HepG2 (cell line): ENCODE results near the gene SREBF1. TPM values are rescaled to one million over a fixed set of nuclear protein-coding genes. Genes with fewer than 3 reads are reported as not detected.

ENCODE experiments used
- CEBPG ChIP-seq: IDR thresholded peaks from 2 replicates; pipeline ENCODE4 v1.6.1; 2016
- DR1 ChIP-seq: sonication (generic); formaldehyde crosslinking; IDR thresholded peaks from 2 replicates; pipeline ENCODE4 v1.8.0; 2021; ENCODE audit warnings: mild to moderate bottlenecking, missing genetic modification reagents, inconsistent platforms
- GTF3A ChIP-seq: sonication (generic); formaldehyde crosslinking; conservative IDR thresholded peaks from 2 replicates; pipeline ENCODE4 v1.4.0; 2020; ENCODE audit warnings: mild to moderate bottlenecking, missing genetic modification reagents
- HHEX ChIP-seq: IDR thresholded peaks from 2 replicates; pipeline ENCODE4 v1.6.1; 2016; ENCODE audit warnings: control low read depth
- NCOA1 ChIP-seq: sonication (generic); formaldehyde crosslinking; IDR thresholded peaks from 2 replicates; pipeline ENCODE4 v1.9.0; 2021; ENCODE audit warnings: missing genetic modification reagents
- NR2F2 ChIP-seq: IDR thresholded peaks from 2 replicates; pipeline ENCODE4 v1.6.1; 2012; ENCODE audit warnings: low read depth, inconsistent platforms, borderline replicate concordance
- PCBP1 ChIP-seq: fragments of 200-400 bp; formaldehyde crosslinking; IDR thresholded peaks from 2 replicates; pipeline ENCODE4 v1.6.1; 2017; ENCODE audit warnings: mild to moderate bottlenecking, low read depth, low read length, borderline replicate concordance
- PHF20 ChIP-seq: sonication (generic); formaldehyde crosslinking; IDR thresholded peaks from 2 replicates; pipeline ENCODE4 v1.5.0; 2020; ENCODE audit warnings: mild to moderate bottlenecking, missing genetic modification reagents
- SP5 ChIP-seq: IDR thresholded peaks from 2 replicates; pipeline ENCODE4 v1.6.1; 2016; ENCODE audit warnings: low read depth, borderline replicate concordance
- ZBTB1 ChIP-seq: sonication (generic); formaldehyde crosslinking; IDR thresholded peaks from 2 replicates; pipeline ENCODE4 v1.4.0; 2020; ENCODE audit warnings: missing genetic modification reagents, borderline replicate concordance
- ZBTB20 ChIP-seq: sonication (generic); formaldehyde crosslinking; IDR thresholded peaks from 2 replicates; pipeline ENCODE4 v1.8.1; 2023; ENCODE audit warnings: missing genetic modification reagents, low read depth, mild to moderate bottlenecking, borderline replicate concordance
- ZBTB42 ChIP-seq: sonication (generic); formaldehyde crosslinking; IDR thresholded peaks from 2 replicates; pipeline ENCODE4 v1.5.0; 2020; ENCODE audit warnings: mild to moderate bottlenecking, missing genetic modification reagents
- ZNF251 ChIP-seq: sonication (generic); formaldehyde crosslinking; IDR thresholded peaks from 2 replicates; pipeline ENCODE4 v1.9.0; 2021; ENCODE audit warnings: mild to moderate bottlenecking, missing genetic modification reagents
- ZNF296 ChIP-seq: sonication (generic); formaldehyde crosslinking; conservative IDR thresholded peaks from 2 replicates; pipeline ENCODE4 v1.5.0; 2020; ENCODE audit warnings: mild to moderate bottlenecking, missing genetic modification reagents
- ZNF557 ChIP-seq: sonication (generic); formaldehyde crosslinking; IDR thresholded peaks from 2 replicates; pipeline ENCODE4 v1.4.0; 2020; ENCODE audit warnings: missing genetic modification reagents
- ZNF790 ChIP-seq: sonication (generic); formaldehyde crosslinking; IDR thresholded peaks from 2 replicates; pipeline ENCODE4 v1.8.0; 2022; ENCODE audit warnings: missing genetic modification reagents, mild to moderate bottlenecking, borderline replicate concordance
- ZNF841 ChIP-seq: sonication (generic); formaldehyde crosslinking; IDR thresholded peaks from 2 replicates; pipeline ENCODE4 v1.8.1; 2023; ENCODE audit warnings: missing genetic modification reagents, borderline replicate concordance
- ZNF891 ChIP-seq: sonication (generic); formaldehyde crosslinking; IDR thresholded peaks from 2 replicates; pipeline ENCODE4 v1.5.0; 2020; ENCODE audit warnings: mild to moderate bottlenecking, missing genetic modification reagents
- polyA plus RNA-seq, 8 experiments: library from polyadenylated mRNA; depleted of rRNA in 3 of 8; stranded (reverse) in 7 of 8; unstranded in 1 of 8; fragments of >200 nt; fragmentation: Illumina TruSeq in 4 of 8; extraction: Trizol in 4 of 8; gene quantifications; 2 replicates each; pipeline versions ENCODE4 v1.2.1 to v1.2.3, GENCODE V29; 2011 to 2016; ENCODE audit warnings: low read depth in 4 of 8, missing spikeins in 1 of 8, mixed read lengths in 1 of 8; ENCODE audit not compliant: insufficient read depth in 1 of 8
- total RNA-seq, 5 experiments: library from RNA; depleted of rRNA; stranded (reverse); fragments of >200 nt; fragmentation: Illumina TruSeq; extraction: Trizol; gene quantifications; 2 replicates each; pipeline ENCODE4 v1.2.3, GENCODE V29; 2016; ENCODE audit warnings: low read depth in 1 of 5
- TF ChIP-seq, protein P1 (sequence below): sonication (generic); formaldehyde crosslinking; IDR thresholded peaks from 2 replicates; pipeline ENCODE4 v1.5.1; 2020; ENCODE audit warnings: mild to moderate bottlenecking, missing genetic modification reagents, moderate library complexity
- TF ChIP-seq, protein P2 (sequence below): sonication (generic); formaldehyde crosslinking; IDR thresholded peaks from 2 replicates; pipeline ENCODE4 v1.5.0; 2020; ENCODE audit warnings: mild to moderate bottlenecking, low read depth, missing genetic modification reagents, borderline replicate concordance
- TF ChIP-seq, protein P3 (sequence below): sonication (generic); formaldehyde crosslinking; IDR thresholded peaks from 2 replicates; pipeline ENCODE4 v1.4.0; 2020; ENCODE audit warnings: low read depth, mild to moderate bottlenecking, missing genetic modification reagents
- TF ChIP-seq, protein P4 (sequence below): sonication (generic); formaldehyde crosslinking; IDR thresholded peaks from 2 replicates; pipeline ENCODE4 v1.8.0; 2022; ENCODE audit warnings: missing genetic modification reagents, mild to moderate bottlenecking, inconsistent platforms, borderline replicate concordance
- TF ChIP-seq, protein P5 (sequence below): sonication (generic); formaldehyde crosslinking; IDR thresholded peaks from 2 replicates; pipeline ENCODE4 v1.4.0; 2020; ENCODE audit warnings: mild to moderate bottlenecking, missing genetic modification reagents

Gene SREBF1
- total and polyA plus RNA-seq, 2 of the 13 experiments (the other 11 are each of a cell fraction or from before 2014, with no cell fraction given): 34.3 to 38.0 TPM

DNA sequence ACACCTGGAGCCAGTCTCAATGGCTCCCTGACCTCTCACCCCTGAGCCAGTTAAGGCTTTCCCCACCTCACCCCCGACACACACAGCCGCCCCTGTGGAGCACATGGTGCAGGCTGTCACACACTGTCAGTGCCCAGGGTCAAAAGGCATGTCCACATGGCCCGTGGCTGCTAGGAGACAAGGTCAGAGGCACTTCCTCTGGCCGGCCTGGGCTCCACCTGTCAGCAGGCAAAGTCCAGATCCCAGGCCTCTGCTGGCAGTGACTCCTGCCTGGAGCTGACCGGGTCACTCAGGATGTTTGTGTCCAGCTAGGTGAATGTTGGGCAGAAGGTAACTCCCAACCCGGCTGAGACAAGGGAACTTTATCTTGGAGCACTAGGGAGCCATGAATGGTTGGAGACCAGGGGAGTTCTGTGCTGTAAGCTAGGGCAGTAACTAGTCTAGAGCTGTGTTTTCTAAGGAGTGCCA lies 6.0 kb downstream of the SREBF1 start (continued):
- TF ChIP-seq, protein P1, sequence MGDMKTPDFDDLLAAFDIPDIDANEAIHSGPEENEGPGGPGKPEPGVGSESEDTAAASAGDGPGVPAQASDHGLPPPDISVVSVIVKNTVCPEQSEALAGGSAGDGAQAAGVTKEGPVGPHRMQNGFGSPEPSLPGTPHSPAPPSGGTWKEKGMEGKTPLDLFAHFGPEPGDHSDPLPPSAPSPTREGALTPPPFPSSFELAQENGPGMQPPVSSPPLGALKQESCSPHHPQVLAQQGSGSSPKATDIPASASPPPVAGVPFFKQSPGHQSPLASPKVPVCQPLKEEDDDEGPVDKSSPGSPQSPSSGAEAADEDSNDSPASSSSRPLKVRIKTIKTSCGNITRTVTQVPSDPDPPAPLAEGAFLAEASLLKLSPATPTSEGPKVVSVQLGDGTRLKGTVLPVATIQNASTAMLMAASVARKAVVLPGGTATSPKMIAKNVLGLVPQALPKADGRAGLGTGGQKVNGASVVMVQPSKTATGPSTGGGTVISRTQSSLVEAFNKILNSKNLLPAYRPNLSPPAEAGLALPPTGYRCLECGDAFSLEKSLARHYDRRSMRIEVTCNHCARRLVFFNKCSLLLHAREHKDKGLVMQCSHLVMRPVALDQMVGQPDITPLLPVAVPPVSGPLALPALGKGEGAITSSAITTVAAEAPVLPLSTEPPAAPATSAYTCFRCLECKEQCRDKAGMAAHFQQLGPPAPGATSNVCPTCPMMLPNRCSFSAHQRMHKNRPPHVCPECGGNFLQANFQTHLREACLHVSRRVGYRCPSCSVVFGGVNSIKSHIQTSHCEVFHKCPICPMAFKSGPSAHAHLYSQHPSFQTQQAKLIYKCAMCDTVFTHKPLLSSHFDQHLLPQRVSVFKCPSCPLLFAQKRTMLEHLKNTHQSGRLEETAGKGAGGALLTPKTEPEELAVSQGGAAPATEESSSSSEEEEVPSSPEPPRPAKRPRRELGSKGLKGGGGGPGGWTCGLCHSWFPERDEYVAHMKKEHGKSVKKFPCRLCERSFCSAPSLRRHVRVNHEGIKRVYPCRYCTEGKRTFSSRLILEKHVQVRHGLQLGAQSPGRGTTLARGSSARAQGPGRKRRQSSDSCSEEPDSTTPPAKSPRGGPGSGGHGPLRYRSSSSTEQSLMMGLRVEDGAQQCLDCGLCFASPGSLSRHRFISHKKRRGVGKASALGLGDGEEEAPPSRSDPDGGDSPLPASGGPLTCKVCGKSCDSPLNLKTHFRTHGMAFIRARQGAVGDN: peak; percentile 100
- TF ChIP-seq PCBP1 (no peak), PHF20 (CRISPR knock-in tag) (no peak), SP5 (CRISPR knock-in tag) (peak; percentile 89), ZNF790 (CRISPR knock-in tag) (peak; percentile 70; the same call in 1 of the 2 replicates), ZNF891 (CRISPR knock-in tag) (0 out of 2 replicates have a peak, but pooled peaks have one; percentile 26), NCOA1 (peak; percentile 96), NR2F2 (peak; percentile 91), ZNF841 (no peak), ZBTB1 (no peak), CEBPG (CRISPR knock-in tag) (peak; percentile 55; the same call in 1 of the 2 replicates), DR1 (CRISPR knock-in tag) (no peak), GTF3A (CRISPR knock-in tag) (no peak), ZBTB42 (CRISPR knock-in tag) (no peak), ZBTB20 (CRISPR knock-in tag) (peak; percentile 90; the same call in 1 of the 2 replicates), HHEX (no peak), ZNF251 (no peak), ZNF557 (CRISPR knock-in tag) (no peak; the same call in 1 of the 2 replicates), ZNF296 (CRISPR knock-in tag) (peak; percentile 99)
- TF ChIP-seq, protein P2, sequence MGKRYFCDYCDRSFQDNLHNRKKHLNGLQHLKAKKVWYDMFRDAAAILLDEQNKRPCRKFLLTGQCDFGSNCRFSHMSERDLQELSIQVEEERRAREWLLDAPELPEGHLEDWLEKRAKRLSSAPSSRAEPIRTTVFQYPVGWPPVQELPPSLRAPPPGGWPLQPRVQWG: no peak
- TF ChIP-seq, protein P3, sequence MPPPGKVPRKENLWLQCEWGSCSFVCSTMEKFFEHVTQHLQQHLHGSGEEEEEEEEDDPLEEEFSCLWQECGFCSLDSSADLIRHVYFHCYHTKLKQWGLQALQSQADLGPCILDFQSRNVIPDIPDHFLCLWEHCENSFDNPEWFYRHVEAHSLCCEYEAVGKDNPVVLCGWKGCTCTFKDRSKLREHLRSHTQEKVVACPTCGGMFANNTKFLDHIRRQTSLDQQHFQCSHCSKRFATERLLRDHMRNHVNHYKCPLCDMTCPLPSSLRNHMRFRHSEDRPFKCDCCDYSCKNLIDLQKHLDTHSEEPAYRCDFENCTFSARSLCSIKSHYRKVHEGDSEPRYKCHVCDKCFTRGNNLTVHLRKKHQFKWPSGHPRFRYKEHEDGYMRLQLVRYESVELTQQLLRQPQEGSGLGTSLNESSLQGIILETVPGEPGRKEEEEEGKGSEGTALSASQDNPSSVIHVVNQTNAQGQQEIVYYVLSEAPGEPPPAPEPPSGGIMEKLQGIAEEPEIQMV (CRISPR knock-in tag): no peak; the same call in 1 of the 2 replicates
- TF ChIP-seq, protein P4, sequence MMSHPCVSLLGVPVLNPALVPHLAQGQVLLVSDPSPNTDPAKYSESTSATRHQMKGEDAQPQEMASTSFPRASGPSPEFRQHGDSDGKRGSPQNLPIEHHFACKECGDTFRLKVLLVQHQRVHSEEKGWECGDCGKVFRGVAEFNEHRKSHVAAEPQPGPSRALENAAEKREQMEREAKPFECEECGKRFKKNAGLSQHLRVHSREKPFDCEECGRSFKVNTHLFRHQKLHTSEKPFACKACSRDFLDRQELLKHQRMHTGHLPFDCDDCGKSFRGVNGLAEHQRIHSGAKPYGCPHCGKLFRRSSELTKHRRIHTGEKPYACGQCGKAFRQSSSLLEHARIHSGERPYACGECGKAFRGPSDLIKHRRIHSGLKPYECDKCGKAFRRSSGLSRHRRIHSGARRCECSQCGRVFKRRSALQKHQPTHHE (CRISPR knock-in tag): no peak
- TF ChIP-seq, protein P5, sequence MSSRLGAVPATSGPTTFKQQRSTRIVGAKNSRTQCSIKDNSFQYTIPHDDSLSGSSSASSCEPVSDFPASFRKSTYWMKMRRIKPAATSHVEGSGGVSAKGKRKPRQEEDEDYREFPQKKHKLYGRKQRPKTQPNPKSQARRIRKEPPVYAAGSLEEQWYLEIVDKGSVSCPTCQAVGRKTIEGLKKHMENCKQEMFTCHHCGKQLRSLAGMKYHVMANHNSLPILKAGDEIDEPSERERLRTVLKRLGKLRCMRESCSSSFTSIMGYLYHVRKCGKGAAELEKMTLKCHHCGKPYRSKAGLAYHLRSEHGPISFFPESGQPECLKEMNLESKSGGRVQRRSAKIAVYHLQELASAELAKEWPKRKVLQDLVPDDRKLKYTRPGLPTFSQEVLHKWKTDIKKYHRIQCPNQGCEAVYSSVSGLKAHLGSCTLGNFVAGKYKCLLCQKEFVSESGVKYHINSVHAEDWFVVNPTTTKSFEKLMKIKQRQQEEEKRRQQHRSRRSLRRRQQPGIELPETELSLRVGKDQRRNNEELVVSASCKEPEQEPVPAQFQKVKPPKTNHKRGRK (CRISPR knock-in tag): no peak
